MCF 10A (cell line): ENCODE data around the gene PCAT6. TPM values are rescaled to one million over a fixed set of nuclear protein-coding genes. Genes with fewer than 3 reads are reported as not detected.

Source experiments
- BruUV-seq: library from RNA; stranded (reverse); fragments of 400-500 nt; replicated peaks from 2 replicates; lab custom pipeline; 2021; lab: Mats Ljungman, UMichigan
- CTCF ChIA-PET: fragments of 300-600 bp; sonication (Branson Sonifier 250); formaldehyde crosslinking; extraction: SDS; loops from one replicate; lab custom pipeline; 2021; ENCODE audit warnings: antibody characterized with exemption, inconsistent platforms; lab: Yijun Ruan, JAX
- POLR2A ChIA-PET: fragments of 300-600, 350-650 bp; sonication (Branson Sonifier 250); formaldehyde crosslinking; extraction: SDS; loops from one replicate; lab custom pipeline; 2020; ENCODE audit warnings: antibody characterized with exemption, inconsistent platforms; lab: Yijun Ruan, JAX
- DNase-seq: peaks from one replicate; pipeline ENCODE4 v3.0.0-alpha.2; 2018; ENCODE audit not compliant: unreplicated experiment
- H3K27ac Mint-ChIP-seq: one replicate; pipeline ENCODE4 v1.8.0; 2022; ENCODE audit warnings: mild to moderate bottlenecking, low read depth, mixed read lengths; ENCODE audit not compliant: unreplicated experiment
- H3K27me3 Mint-ChIP-seq: one replicate; pipeline ENCODE4 v1.8.0; 2022; ENCODE audit warnings: mixed read lengths; ENCODE audit not compliant: insufficient read depth, unreplicated experiment
- H3K36me3 Mint-ChIP-seq: one replicate; pipeline ENCODE4 v1.8.0; 2022; ENCODE audit warnings: mild to moderate bottlenecking, moderate library complexity, mixed read lengths; ENCODE audit not compliant: insufficient read depth, unreplicated experiment
- H3K4me1 Mint-ChIP-seq: one replicate; pipeline ENCODE4 v1.8.0; 2022; ENCODE audit warnings: mixed read lengths; ENCODE audit not compliant: insufficient read depth, unreplicated experiment
- H3K4me3 Mint-ChIP-seq: one replicate; pipeline ENCODE4 v1.8.0; 2022; ENCODE audit warnings: mild to moderate bottlenecking, moderate library complexity, mixed read lengths; ENCODE audit not compliant: unreplicated experiment
- H3K9me3 Mint-ChIP-seq: one replicate; pipeline ENCODE4 v1.8.0; 2022; ENCODE audit warnings: mixed read lengths; ENCODE audit not compliant: unreplicated experiment
- CTCF ChIP-seq: fragments of 200-600 bp; IDR thresholded peaks from one replicate; pipeline ENCODE4 v1.8.0; 2022; ENCODE audit warnings: antibody characterized with exemption, mild to moderate bottlenecking; ENCODE audit not compliant: unreplicated experiment
- intact Hi-C: fragments of 100-400 bp; cut with micrococcal nuclease; formaldehyde crosslinking; loops from 2 replicates; pipeline ENCODE4 v1.14.1; 2022
- total RNA-seq: library from RNA; stranded (reverse); gene quantifications from 2 replicates; pipeline ENCODE4 v1.2.3, GENCODE V29; 2022

The PCAT6 gene
- total RNA-seq, 1 experiment from 2014 or later = 3.2 TPM

GRCh38 chr1:202807926-202808757 is 2.6 kb upstream of the PCAT6 start, which contains the start of gene KDM5B:
TSS of gene KDM5B (minus strand) at chr1:202808421. CDS start at chr1:202808305, 116 bp downstream.
- peak; percentile 84 for DNase-seq
- no peak for TF ChIP-seq CTCF
- Mint-ChIP-seq H3K4me1 (peaks cover 53% of the 10 kb centered on the region), H3K4me3 (peak within 1 kb of the TSS; percentile 83), H3K27ac (peak within 1 kb of the TSS; percentile 82), H3K27me3 (no peaks in the 10 kb centered on the region), H3K9me3 (no peaks in the 10 kb centered on the region), H3K36me3 (peaks cover 8% of the 10 kb centered on the region)
- intact Hi-C loops = loop anchor here (5.0 kb wide), 1 partner anchor 56 kb away; no protein-coding TSS in a partner anchor
- ChIA-PET CTCF (interaction anchor here (0.6 kb wide), 1 partner anchor 119 kb away, joined by 4 read pairs; no protein-coding TSS in a partner anchor), POLR2A (interaction anchor here (0.6 to 4.3 kb wide), 34 partner anchors 9 to 1686 kb away, joined by 3 to 39 read pairs (median 4); partner anchors contain the start of genes KLHL12, RABIF and TMEM183A)
- BruUV-seq = TSS peak; percentile 30

- peaks cover 8% of the 10 kb centered on the region for H3K36me3 Mint-ChIP-seq
- no peak for TF ChIP-seq CTCF
- peak overlapping the region; percentile 65 for H3K27ac Mint-ChIP-seq
- H3K9me3 Mint-ChIP-seq = no peaks in the 10 kb centered on the region
- no TSS peak for BruUV-seq
- intact Hi-C loops = loop anchor here (1.0 to 5.0 kb wide), 2 partner anchors 57 to 80 kb away; partner anchors contain the start of gene RABIF
- H3K27me3 Mint-ChIP-seq = no peaks in the 10 kb centered on the region
- ChIA-PET CTCF (interaction anchor here (0.5 to 1.4 kb wide), 5 partner anchors 11 to 186 kb away, joined by 3 to 4 read pairs (median 3); no protein-coding TSS in a partner anchor), POLR2A (interaction anchor here (0.6 to 4.3 kb wide), 36 partner anchors 9 to 206 kb away, joined by 3 to 39 read pairs (median 5); partner anchors contain the start of genes RABIF and TMEM183A)
- H3K4me3 Mint-ChIP-seq = peak overlapping the region; percentile 83
- H3K4me1 Mint-ChIP-seq = peaks cover 42% of the 10 kb centered on the region
- no peak for DNase-seq
Observed at GRCh38 chr1:202809597-202810159, 1.1 kb upstream of the PCAT6 start.

GRCh38 chr1:202810193-202810614 is 550 bp upstream of the PCAT6 start:
- intact Hi-C loops = loop anchor here (1.0 kb wide), 1 partner anchor 79 kb away; the partner anchor contains the start of gene RABIF
- CTCF ChIA-PET = interaction anchor here (0.6 to 1.4 kb wide), 7 partner anchors 11 to 497 kb away, joined by 3 to 4 read pairs (median 3); no protein-coding TSS in a partner anchor

More at GRCh38 chr1:202810193-202810614, 550 bp upstream of the PCAT6 start:
- H3K9me3 Mint-ChIP-seq = no peaks in the 10 kb centered on the region
- no peaks in the 10 kb centered on the region for H3K27me3 Mint-ChIP-seq
- no peak for DNase-seq
- H3K4me3 Mint-ChIP-seq = peak overlapping the region; percentile 81
- peaks cover 8% of the 10 kb centered on the region for H3K36me3 Mint-ChIP-seq
- peaks cover 39% of the 10 kb centered on the region for H3K4me1 Mint-ChIP-seq
- POLR2A ChIA-PET = interaction anchor here (0.6 to 4.3 kb wide), 58 partner anchors 10 to 518 kb away, joined by 3 to 39 read pairs (median 4); partner anchors contain the start of genes CYB5R1, KLHL12, RABIF and TMEM183A
- TF ChIP-seq CTCF = no peak
- no TSS peak for BruUV-seq
- H3K27ac Mint-ChIP-seq = peak overlapping the region; percentile 65
